ENCODE data around the gene COA1.
"Not testable (repeated sequence)": the region's sequence is repeated elsewhere in the genome, so short reads cannot be mapped to it uniquely, and the experiment has no call there.

The COA1 gene

GRCh38 chr7:43726466-43726865 lies 2.9 kb downstream of the COA1 start:
- no peak for DNase-seq

DNA sequence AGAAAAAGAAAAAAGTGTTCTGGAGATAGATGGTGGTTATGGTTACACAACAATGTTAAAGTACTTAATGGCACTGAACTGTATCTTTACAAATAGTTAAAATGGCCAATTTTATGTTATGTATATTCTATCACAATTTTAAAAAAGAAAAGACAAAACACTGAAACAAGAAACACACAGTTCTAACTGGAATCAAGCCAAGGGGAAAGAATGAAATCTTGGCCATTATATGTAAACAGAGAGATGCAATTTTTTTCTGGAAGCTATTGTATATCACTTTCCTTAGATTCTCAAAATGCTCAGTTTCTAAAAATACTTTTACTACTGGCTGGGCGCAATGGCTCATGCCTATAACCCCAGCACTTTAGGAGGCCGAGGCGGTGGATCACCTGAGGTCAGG lies 4.1 kb downstream of the COA1 start:
- no peak for DNase-seq

- DNase-seq: no peak
These were observed 6.3 kb downstream of the COA1 start for GRCh38 chr7:43723007-43723341.

GRCh38 chr7:43721193-43721806 lies 8.0 kb downstream of the COA1 start:
- DNase-seq: peak; percentile 75

DNA sequence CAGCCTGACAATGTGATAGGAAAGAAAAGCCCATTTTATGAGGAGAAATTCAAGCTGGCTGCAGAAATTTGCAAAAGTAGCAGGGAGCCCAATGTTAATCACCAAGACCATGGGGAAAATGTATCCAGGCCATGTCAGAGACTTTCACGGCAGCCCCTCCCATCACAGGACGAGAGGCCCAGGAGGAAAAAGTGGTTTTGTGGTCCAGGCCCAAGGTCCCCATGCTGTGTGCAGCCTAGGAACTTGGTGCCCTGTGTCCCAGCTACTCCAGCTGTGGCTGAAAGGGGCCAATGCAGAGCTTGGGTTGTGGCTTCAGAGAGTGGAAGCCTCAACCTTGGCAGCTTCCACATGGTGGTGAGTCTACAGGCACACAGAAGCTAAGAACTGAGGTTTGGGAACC lies 12.7 kb downstream of the COA1 start:
- no peak for DNase-seq

- not testable (repeated sequence) for DNase-seq
These were observed 13.4 kb downstream of the COA1 start for GRCh38 chr7:43715966-43716365.

DNA sequence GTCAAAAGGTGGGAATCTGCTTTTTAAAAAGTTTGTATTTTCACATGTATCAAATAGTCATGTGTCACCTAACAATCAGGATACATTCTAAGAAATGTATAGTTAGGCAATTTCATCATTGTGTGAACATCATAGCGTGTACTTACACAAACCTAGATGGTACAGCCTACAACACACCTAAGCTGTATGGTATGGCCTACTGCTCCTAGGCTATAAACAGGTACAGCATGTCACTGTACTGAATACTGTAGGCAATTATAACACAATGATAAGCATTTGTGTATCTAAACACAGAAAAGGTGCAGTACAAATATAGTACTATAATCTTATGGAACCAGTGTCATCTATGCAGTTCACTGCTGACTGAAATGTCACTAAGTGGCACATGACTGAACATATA lies 17.8 kb downstream of the COA1 start:
- DNase-seq: no peak

DNA sequence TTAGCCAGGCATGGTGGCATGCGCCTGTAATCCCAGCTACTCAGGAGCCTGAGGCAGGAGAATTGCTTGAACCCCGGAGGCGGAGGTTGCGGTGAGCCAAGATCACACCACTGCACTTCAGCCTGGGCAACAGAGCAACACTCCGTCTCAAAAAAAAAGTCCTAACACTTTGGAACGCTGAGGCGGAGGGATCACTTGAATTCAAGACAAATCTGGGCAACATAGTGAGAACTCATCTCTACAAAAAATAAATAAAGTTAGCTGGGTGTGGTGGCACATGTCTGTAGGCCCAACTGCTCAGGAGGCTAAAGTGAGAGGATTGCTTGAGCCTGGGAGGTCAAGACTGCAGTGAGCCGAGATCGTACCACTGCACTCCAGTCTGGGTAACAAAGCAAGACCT lies 21.3 kb downstream of the COA1 start:
- not testable (repeated sequence) for DNase-seq

- DNase-seq: no peak
These were observed 25.8 kb downstream of the COA1 start for GRCh38 chr7:43703573-43703972.

- no peak for DNase-seq
These were observed 26.3 kb downstream of the COA1 start for GRCh38 chr7:43702974-43703373.

DNA sequence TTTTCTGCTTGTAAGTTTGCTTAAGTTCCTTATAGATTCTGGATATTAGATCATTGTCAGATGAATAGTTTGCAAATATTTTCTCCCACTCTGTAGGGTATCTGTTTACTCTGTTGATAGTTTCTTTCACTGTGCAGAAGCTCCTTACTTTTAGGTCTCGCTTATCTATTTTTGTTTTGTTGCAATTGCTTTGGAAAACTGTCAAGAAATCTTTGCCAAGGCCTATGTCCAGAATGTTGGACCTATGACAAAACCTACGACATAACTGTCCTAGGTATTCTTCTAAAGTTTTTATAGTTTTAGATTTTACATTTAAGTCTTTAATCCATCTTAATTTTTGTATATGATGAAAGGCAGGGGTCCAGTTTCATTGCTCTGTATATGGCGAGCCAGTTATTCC lies 27.4 kb downstream of the COA1 start:
- no peak for DNase-seq

- no peak for DNase-seq
These were observed 27.8 kb downstream of the COA1 start for GRCh38 chr7:43701500-43701854.

- peak; percentile 29 for DNase-seq
These were observed 28.4 kb downstream of the COA1 start for GRCh38 chr7:43700646-43701499.

DNA sequence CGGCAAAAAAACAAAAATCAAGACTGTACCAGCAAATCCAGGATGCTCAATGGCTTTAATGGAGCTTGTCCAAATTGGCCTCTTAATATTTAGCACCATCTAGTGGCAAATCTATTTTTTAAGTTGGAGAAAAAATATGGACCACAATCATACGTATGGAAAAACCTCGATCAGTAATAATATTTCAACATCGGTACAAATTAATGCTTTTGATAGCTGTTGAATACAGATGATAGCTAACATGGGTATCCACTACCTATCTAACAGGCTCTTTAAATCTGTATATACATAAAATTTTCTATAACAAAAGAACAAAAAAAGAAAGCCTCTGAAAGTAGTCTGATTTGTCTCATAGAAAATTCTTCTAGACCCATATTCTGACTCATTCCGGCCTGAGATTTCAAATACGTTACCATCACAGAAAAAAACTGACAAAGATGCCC lies 29.2 kb downstream of the COA1 start:
- peak; percentile 78 for DNase-seq

- DNase-seq: no peak
These were observed 30.7 kb downstream of the COA1 start for GRCh38 chr7:43698460-43699255.

- DNase-seq: no peak
These were observed 31.6 kb downstream of the COA1 start for GRCh38 chr7:43697690-43698089.

GRCh38 chr7:43695365-43695764 lies 34.0 kb downstream of the COA1 start:
- no peak for DNase-seq

GRCh38 chr7:43694399-43694748 lies 34.9 kb downstream of the COA1 start:
- no peak for DNase-seq

DNA sequence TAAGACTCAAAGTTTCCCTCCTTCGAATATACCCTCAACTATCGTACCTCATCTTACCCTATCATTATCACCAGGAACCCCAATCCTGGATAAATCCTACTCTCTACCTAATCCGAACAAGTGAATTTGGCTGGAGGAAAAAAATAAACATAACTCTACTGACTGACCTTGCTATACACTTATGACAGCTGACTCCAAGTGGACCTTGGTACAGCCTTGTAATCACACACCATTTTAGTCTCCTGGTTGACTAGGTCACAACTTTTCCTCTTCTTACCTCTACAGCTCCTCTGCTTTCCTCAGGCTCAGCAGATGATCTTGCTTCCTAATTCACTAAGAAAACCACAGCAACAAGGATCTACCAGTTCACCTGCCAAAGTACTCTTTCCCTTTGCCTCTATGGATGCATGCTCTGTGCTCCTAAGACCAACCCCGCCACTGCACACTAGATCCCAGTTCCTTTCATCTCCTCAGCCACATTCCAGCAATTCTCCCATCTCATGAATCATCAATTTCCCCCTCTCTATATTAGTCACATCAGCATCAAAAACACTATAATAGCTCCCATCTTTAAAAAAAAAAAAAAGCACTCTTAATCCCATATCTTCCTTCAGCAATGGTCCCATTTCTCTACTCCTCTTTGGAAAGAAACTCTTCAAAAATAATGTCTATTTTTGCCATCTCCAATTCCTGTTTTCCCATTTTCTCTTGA lies 35.5 kb downstream of the COA1 start:
- no peak for DNase-seq

- peak; percentile 28 for DNase-seq
These were observed 36.5 kb downstream of the COA1 start for GRCh38 chr7:43692582-43693373.

GRCh38 chr7:43691611-43692010 lies 37.7 kb downstream of the COA1 start:
- no peak for DNase-seq

DNA sequence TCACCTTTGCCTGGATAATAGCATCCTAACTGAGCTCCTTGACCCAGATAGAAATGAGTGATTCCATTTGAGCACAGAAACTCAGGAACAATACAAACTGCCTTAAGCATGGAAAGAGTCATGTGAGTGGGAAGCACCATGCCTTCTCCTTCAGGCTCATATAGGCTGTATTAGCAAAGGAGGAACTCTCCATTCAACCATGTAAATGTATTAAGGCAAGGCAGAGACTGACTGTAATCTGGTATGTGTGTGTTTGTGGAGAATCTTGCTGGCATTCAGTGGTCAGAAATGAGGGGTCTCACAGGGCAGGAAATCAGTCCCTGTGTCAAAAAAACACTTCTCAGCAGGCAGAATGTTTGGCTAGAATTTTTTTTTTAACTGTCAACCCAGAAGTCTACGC lies 40.2 kb downstream of the COA1 start:
- no peak for DNase-seq

DNA sequence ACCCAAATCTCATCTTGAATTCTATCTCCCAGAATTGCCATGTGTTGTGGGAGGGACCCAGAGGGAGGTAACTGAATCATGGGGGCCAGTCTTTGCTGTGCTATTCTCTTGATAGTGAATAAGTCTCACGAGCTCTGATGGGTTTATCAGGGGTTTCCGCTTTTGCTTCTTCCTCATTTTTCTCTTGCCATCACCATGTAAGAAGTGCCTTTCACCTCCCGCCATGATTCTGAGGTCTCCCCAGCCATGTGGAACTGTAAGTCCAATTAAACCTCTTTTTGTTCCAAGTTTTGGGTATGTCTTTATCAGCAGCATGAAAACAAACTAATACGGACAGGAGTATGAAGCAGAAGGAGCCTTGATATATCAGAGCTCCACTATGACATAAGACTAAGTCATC lies 41.5 kb downstream of the COA1 start:
- not testable (repeated sequence) for DNase-seq

Measured in DMS53 (cell line).